ENCODE measurements around the gene BTBD2. TPM values are rescaled to one million over a fixed set of nuclear protein-coding genes. Genes with fewer than 3 reads are reported as not detected.

The BTBD2 gene
- total RNA-seq, 1 experiment from 2014 or later, result 110 TPM

- no peak overlapping the region for H3K9ac ChIP-seq (ENCODE audit: extremely low read depth, insufficient read length, low read length)
- H4K20me1 ChIP-seq (ENCODE audit: control insufficient read depth, insufficient read depth, insufficient read length), result no peaks in the 10 kb centered on the region
- H3K36me3 Mint-ChIP-seq (ENCODE audit: insufficient read depth in 1 of 3, low read depth in 3 of 3), result peaks cover 30 to 70% (median 61%) of the 10 kb centered on the region in 3 experiments
- no peak overlapping the region for H3K27ac ChIP-seq (ENCODE audit: insufficient read length, low read depth, low read length)
- no peak overlapping the region for H2AFZ ChIP-seq (ENCODE audit: low read length)
- peak; percentile 79 for DNase-seq
- H3K9me3 ChIP-seq (ENCODE audit: control insufficient read depth, low read depth, low read length), result no peaks in the 10 kb centered on the region
- no peaks in the 10 kb centered on the region for H3K23me2 ChIP-seq (ENCODE audit: insufficient read length, low read depth, low read length, poor library complexity, severe bottlenecking)
- no peak overlapping the region for H3K14ac ChIP-seq (ENCODE audit: insufficient read depth, low read length)
- no peak overlapping the region for H4K5ac ChIP-seq (ENCODE audit: insufficient read length, low read depth, low read length)
- no peaks in the 10 kb centered on the region; the same call in 1 of the 2 replicates for H3K27me3 Mint-ChIP-seq (ENCODE audit: low read depth)
- no peak overlapping the region for H3K18ac ChIP-seq (ENCODE audit: insufficient read length, low read depth, low read length)
- peak overlapping the region in 1 of 3 experiments; percentile 67; a peak in 2 of 7 replicates for H3K27ac Mint-ChIP-seq
- H2BK15ac ChIP-seq (ENCODE audit: low read depth, low read length), result no peak overlapping the region
- no peak overlapping the region for H2BK12ac ChIP-seq (ENCODE audit: insufficient read length, low read depth, low read length)
- no peak overlapping the region for H4K91ac ChIP-seq (ENCODE audit: insufficient read length, low read depth, low read length)
- H3K27me3 ChIP-seq (ENCODE audit: insufficient read depth, low read length), result no peaks in the 10 kb centered on the region
- no peak overlapping the region for H3K23ac ChIP-seq (ENCODE audit: insufficient read length, low read depth, low read length)
- no peak overlapping the region for H2AK5ac ChIP-seq (ENCODE audit: insufficient read length, low read length)
- H3K79me1 ChIP-seq (ENCODE audit: insufficient read depth, low read depth, low read length, poor library complexity, severe bottlenecking), result no peaks in the 10 kb centered on the region
- no peak overlapping the region for H3K4ac ChIP-seq (ENCODE audit: low read depth, low read length)
- H3K4me2 ChIP-seq (ENCODE audit: insufficient read depth, insufficient read length, low read length), result no peak overlapping the region
- H2BK120ac ChIP-seq (ENCODE audit: low read depth, low read length, poor library complexity, severe bottlenecking), result no peak overlapping the region
- H2BK20ac ChIP-seq (ENCODE audit: low read depth, low read length, poor library complexity, severe bottlenecking), result no peak overlapping the region
- H2BK5ac ChIP-seq (ENCODE audit: insufficient read length, low read length), result no peak overlapping the region
- peaks cover 5 to 10% of the 10 kb centered on the region in 2 experiments; a peak in 3 of 5 replicates for H3K9me3 Mint-ChIP-seq
- H3K4me1 ChIP-seq (ENCODE audit: insufficient read depth, low read length), result no peaks in the 10 kb centered on the region; the same call in 1 of the 2 replicates
- no peak overlapping the region for H3K4me3 Mint-ChIP-seq
- no peak overlapping the region for H3T11ph ChIP-seq (ENCODE audit: low read length)
- H3K4me1 Mint-ChIP-seq, result peaks cover 0 to 6% of the 10 kb centered on the region in 2 experiments; a peak in 3 of 4 replicates
- no CpG with 5 or more reads among the region's 44 CpGs for WGBS (ENCODE audit: extremely low coverage, insufficient read length, low lambda C conversion rate)
- no peak for TF ChIP-seq CTCF (conservative IDR thresholded peaks at IDR 0.05)
- no peak overlapping the region for H3K56ac ChIP-seq (ENCODE audit: insufficient read length, low read depth, low read length)
- no peaks in the 10 kb centered on the region for H3K79me2 ChIP-seq (ENCODE audit: insufficient read depth, low read length)
- no peak overlapping the region for H4K8ac ChIP-seq (replicated peaks; ENCODE audit: insufficient read length, low read depth, low read length)
Measured at GRCh38 chr19:1992759-1993260, 22.7 kb downstream of the BTBD2 start.
